Parathyroid adenoma (tissue), 2 donors: Measurements from ENCODE around the gene ZC3H4.

Source experiments
- H2AFZ ChIP-seq: fragments of 300-600 bp; sonication (generic); one replicate; pipeline ENCODE4 v1.7.0; 2017; ENCODE audit warnings: antibody characterized with exemption, mild to moderate bottlenecking
- H3K27ac ChIP-seq: fragments of 300-600 bp; sonication (generic); one replicate; pipeline ENCODE4 v1.7.0; 2017
- H3K27me3 ChIP-seq: fragments of 300-600 bp; sonication (generic); one replicate; pipeline ENCODE4 v1.7.0; 2017; ENCODE audit warnings: low read length; ENCODE audit not compliant: control insufficient read depth, insufficient read depth
- H3K36me3 ChIP-seq: fragments of 300-600 bp; sonication (generic); one replicate; pipeline ENCODE4 v1.7.0; 2017; ENCODE audit warnings: low read length; ENCODE audit not compliant: control insufficient read depth, insufficient read depth
- H3K4me1 ChIP-seq: fragments of 300-600 bp; sonication (generic); one replicate; pipeline ENCODE4 v1.7.0; 2017; ENCODE audit warnings: control low read depth
- H3K4me2 ChIP-seq: fragments of 300-600 bp; sonication (generic); one replicate; pipeline ENCODE4 v1.7.0; 2017; ENCODE audit warnings: low read length
- H3K4me3 ChIP-seq: fragments of 300-600 bp; sonication (generic); one replicate; pipeline ENCODE4 v1.7.0; 2017; ENCODE audit warnings: low read depth, low read length
- H3K79me2 ChIP-seq: fragments of 300-600 bp; sonication (generic); one replicate; pipeline ENCODE4 v1.7.0; 2017; ENCODE audit warnings: control low read depth
- H3K9ac ChIP-seq: fragments of 300-600 bp; sonication (generic); one replicate; pipeline ENCODE4 v1.7.0; 2017; ENCODE audit warnings: mild to moderate bottlenecking
- H3K9me3 ChIP-seq: fragments of 300-600 bp; sonication (generic); one replicate; pipeline ENCODE4 v1.7.0; 2017; ENCODE audit warnings: low read length; ENCODE audit not compliant: control insufficient read depth
- CTCF ChIP-seq: fragments of 300-600 bp; sonication (generic); IDR thresholded peaks from one replicate; pipeline ENCODE4 v1.7.0; 2017; ENCODE audit warnings: antibody characterized with exemption, mild to moderate bottlenecking
- donor health status: primary hyperparathyroidism.

The ZC3H4 gene

GRCh38 chr19:47047763-47048405, 65.7 kb downstream of the ZC3H4 start:
- TF ChIP-seq CTCF, result no peak
- no peak overlapping the region for H3K9ac ChIP-seq
- H3K4me3 ChIP-seq, result peak overlapping the region; percentile 93
- no peaks in the 10 kb centered on the region for H3K36me3 ChIP-seq
- H3K79me2 ChIP-seq, result no peaks in the 10 kb centered on the region
- no peaks in the 10 kb centered on the region for H3K27me3 ChIP-seq
- H3K4me2 ChIP-seq, result peak overlapping the region; percentile 80
- peak overlapping the region; percentile 97 for H2AFZ ChIP-seq
- H3K27ac ChIP-seq, result peak overlapping the region; percentile 39
- H3K9me3 ChIP-seq, result no peaks in the 10 kb centered on the region
- no peaks in the 10 kb centered on the region for H3K4me1 ChIP-seq

- H2AFZ ChIP-seq, result peak overlapping the region; percentile 97
- H3K9ac ChIP-seq, result no peak overlapping the region
- peak overlapping the region; percentile 93 for H3K4me3 ChIP-seq
- TF ChIP-seq CTCF, result no peak
- no peaks in the 10 kb centered on the region for H3K9me3 ChIP-seq
- H3K79me2 ChIP-seq, result no peaks in the 10 kb centered on the region
- no peaks in the 10 kb centered on the region for H3K27me3 ChIP-seq
- H3K4me1 ChIP-seq, result no peaks in the 10 kb centered on the region
- H3K4me2 ChIP-seq, result peak overlapping the region; percentile 80
- H3K27ac ChIP-seq, result no peak overlapping the region
- H3K36me3 ChIP-seq, result no peaks in the 10 kb centered on the region
These were observed 66.3 kb downstream of the ZC3H4 start for GRCh38 chr19:47047272-47047762.

- H3K36me3 ChIP-seq, result no peaks in the 10 kb centered on the region
- H2AFZ ChIP-seq, result no peak overlapping the region
- no peak overlapping the region for H3K27ac ChIP-seq
- H3K27me3 ChIP-seq, result no peaks in the 10 kb centered on the region
- no peak overlapping the region for H3K4me2 ChIP-seq
- H3K4me3 ChIP-seq, result no peak overlapping the region
- H3K4me1 ChIP-seq, result no peaks in the 10 kb centered on the region
- H3K9me3 ChIP-seq, result no peaks in the 10 kb centered on the region
- H3K9ac ChIP-seq, result no peak overlapping the region
- no peaks in the 10 kb centered on the region for H3K79me2 ChIP-seq
- no peak for TF ChIP-seq CTCF
These were observed 67.6 kb downstream of the ZC3H4 start for GRCh38 chr19:47045867-47046470.

- Histone ChIP-seq H2AFZ (no peak overlapping the region), H3K4me2 (no peak overlapping the region), H3K36me3 (no peaks in the 10 kb centered on the region), H3K9ac (no peak overlapping the region), H3K4me3 (no peak overlapping the region), H3K27ac (no peak overlapping the region), H3K27me3 (no peaks in the 10 kb centered on the region), H3K4me1 (no peaks in the 10 kb centered on the region), H3K79me2 (no peaks in the 10 kb centered on the region), H3K9me3 (no peaks in the 10 kb centered on the region)
- TF ChIP-seq CTCF, result no peak
These were observed 68.4 kb downstream of the ZC3H4 start for GRCh38 chr19:47044946-47045866.
